Kidney epithelial cell (primary cell): ENCODE results near the gene UTP18. TPM values are rescaled to one million over a fixed set of nuclear protein-coding genes. Genes with fewer than 3 reads are reported as not detected.

Experiments
- DNase-seq: peaks from one replicate; pipeline ENCODE4 v3.0.0-alpha.2; 2010; ENCODE audit warnings: low read depth
- H3K27me3 ChIP-seq: 2 replicates; pipeline ENCODE4 v1.6.0; 2011; ENCODE audit warnings: low read length; ENCODE audit not compliant: control insufficient read depth, insufficient read depth
- H3K36me3 ChIP-seq: 2 replicates; pipeline ENCODE4 v1.5.1; 2011; ENCODE audit warnings: low read length; ENCODE audit not compliant: control insufficient read depth, insufficient read depth
- H3K4me3 ChIP-seq: 2 replicates; pipeline ENCODE4 v1.5.1; 2011; ENCODE audit warnings: low read depth, mild to moderate bottlenecking, control low read depth, low read length
- total RNA-seq: library from RNA; depleted of rRNA; stranded (reverse); fragments of >200 nt; gene quantifications from 2 replicates; pipeline ENCODE4 v1.2.3, GENCODE V29; 2015
- TF ChIP-seq, protein P1 (sequence below): IDR thresholded peaks from 2 replicates; pipeline ENCODE4 v1.5.1; 2011; ENCODE audit warnings: mild to moderate bottlenecking, moderate library complexity, low read length, control low read depth, inconsistent platforms; ENCODE audit not compliant: insufficient read depth, poor library complexity, severe bottlenecking

The UTP18 gene
- total RNA-seq, 1 donor from 2014 or later: 43.1 TPM

DNA sequence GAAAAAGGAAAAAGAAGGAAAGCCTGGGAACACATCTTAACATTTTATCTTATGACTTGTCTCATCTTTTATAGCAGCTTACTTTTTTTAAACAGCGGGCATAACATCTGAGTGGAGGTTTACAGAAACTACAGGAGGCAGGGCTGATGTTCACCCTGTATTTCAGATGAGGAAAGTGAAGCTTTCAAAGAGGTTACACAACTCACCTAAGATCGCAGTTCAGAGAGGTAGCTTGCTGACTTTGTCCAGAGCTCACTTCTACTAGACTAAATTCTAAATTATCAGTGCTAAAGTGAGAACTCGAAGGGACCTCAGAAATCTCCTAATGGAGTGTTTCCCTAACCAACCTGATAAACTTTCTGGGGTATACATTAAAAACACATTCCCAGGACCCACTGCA is 4.2 kb upstream of the UTP18 start:
- Histone ChIP-seq H3K27me3 (no peaks in the 10 kb centered on the region), H3K4me3 (no peak overlapping the region), H3K36me3 (no peaks in the 10 kb centered on the region)
- TF ChIP-seq, protein P1, sequence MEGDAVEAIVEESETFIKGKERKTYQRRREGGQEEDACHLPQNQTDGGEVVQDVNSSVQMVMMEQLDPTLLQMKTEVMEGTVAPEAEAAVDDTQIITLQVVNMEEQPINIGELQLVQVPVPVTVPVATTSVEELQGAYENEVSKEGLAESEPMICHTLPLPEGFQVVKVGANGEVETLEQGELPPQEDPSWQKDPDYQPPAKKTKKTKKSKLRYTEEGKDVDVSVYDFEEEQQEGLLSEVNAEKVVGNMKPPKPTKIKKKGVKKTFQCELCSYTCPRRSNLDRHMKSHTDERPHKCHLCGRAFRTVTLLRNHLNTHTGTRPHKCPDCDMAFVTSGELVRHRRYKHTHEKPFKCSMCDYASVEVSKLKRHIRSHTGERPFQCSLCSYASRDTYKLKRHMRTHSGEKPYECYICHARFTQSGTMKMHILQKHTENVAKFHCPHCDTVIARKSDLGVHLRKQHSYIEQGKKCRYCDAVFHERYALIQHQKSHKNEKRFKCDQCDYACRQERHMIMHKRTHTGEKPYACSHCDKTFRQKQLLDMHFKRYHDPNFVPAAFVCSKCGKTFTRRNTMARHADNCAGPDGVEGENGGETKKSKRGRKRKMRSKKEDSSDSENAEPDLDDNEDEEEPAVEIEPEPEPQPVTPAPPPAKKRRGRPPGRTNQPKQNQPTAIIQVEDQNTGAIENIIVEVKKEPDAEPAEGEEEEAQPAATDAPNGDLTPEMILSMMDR: no peak
- no peak for DNase-seq

DNA sequence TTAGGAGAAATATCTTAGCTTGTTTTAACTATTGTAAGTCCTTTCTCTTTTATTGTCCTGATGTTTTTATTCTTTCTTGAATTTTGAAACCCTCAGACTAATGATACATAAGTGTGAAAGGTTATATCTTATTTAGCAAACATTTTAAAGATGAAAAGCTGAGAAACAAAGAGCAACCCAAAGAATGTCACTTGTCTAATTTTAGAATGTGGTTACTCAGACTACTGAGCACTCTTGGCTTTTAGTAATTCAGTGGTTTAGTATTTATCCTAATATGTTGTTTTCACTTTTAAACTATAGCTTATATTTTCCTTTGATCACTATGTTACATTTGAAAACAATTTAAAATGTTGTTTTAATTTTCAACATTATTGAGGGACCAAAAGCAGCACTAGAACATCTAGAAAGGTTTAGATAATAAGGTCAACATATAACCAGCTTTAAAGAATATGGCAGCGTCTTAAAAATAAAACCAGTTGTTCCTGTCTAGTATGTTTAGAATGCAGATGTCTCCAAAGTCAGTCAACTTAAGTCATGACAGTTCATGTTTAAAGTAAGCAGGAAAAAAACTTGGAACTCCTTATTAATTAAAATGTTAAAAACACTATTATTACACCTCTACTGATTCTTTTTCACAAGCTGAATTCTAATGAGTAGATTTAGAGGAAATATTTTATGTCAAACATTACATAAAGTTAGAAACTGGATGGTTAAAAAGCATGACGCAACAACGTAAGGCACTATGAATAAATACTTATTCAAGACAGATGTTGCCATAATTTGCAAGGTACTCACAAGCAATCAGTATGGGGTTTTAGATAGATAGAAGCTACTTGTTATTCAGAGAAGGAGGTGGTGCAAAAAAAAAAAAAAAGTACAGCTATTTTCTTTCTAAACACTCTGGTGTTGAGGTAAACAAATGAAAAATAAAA is 2.9 kb upstream of the UTP18 start:
- TF ChIP-seq, protein P1: no peak
- Histone ChIP-seq H3K4me3 (no peak overlapping the region), H3K27me3 (no peaks in the 10 kb centered on the region), H3K36me3 (no peaks in the 10 kb centered on the region)
- no peak for DNase-seq

- H3K27me3 ChIP-seq: no peaks in the 10 kb centered on the region
- DNase-seq: no peak
- H3K4me3 ChIP-seq: peak overlapping the region; percentile 83
- no peaks in the 10 kb centered on the region for H3K36me3 ChIP-seq
- TF ChIP-seq, protein P1: no peak
Observed at GRCh38 chr17:51258756-51259563, 1.4 kb upstream of the UTP18 start.

DNA sequence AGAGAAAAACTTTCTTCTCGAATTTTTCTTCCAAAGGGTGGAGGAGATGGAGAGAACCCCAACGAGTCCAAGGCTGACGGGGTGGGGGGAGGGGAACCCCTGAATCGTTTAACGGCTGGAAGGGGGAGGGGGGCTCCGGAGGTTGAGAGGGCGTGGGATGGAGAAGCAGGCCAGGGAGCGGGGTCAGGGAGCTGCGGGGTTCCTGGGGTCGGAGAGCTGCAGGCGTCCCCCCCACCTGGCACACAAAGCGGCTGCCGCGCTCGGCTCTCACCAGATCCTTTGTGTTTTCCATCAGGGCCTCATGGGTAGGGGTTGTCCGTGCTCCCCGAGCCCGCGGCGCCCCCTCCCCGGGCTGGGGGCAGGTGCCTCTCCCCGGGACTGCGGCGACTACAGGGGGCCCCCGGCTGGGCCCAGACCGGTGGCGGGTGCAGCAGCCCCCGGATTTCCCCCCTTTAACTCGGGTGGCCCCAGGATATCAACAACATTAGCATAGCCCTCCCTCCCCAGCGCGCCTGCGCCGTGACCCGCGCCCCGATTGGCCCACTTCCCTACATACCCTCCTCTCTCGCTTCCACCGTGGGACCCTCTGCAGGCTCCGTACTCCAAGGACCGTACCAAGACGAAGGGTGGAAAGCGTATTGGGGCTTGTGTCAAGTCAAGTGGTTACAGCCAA is 646 bp upstream of the UTP18 start, which contains the start of gene MBTD1:
MBTD1 (minus strand) TSS at position 486 of the 673 bp plus-strand sequence. CDS start 34,888 bp downstream, outside the sequence.
- TF ChIP-seq, protein P1: no peak
- Histone ChIP-seq H3K36me3 (no peaks in the 10 kb centered on the region), H3K4me3 (peak within 1 kb of the TSS; percentile 83), H3K27me3 (no peaks in the 10 kb centered on the region)
- peak; percentile 84 for DNase-seq

DNA sequence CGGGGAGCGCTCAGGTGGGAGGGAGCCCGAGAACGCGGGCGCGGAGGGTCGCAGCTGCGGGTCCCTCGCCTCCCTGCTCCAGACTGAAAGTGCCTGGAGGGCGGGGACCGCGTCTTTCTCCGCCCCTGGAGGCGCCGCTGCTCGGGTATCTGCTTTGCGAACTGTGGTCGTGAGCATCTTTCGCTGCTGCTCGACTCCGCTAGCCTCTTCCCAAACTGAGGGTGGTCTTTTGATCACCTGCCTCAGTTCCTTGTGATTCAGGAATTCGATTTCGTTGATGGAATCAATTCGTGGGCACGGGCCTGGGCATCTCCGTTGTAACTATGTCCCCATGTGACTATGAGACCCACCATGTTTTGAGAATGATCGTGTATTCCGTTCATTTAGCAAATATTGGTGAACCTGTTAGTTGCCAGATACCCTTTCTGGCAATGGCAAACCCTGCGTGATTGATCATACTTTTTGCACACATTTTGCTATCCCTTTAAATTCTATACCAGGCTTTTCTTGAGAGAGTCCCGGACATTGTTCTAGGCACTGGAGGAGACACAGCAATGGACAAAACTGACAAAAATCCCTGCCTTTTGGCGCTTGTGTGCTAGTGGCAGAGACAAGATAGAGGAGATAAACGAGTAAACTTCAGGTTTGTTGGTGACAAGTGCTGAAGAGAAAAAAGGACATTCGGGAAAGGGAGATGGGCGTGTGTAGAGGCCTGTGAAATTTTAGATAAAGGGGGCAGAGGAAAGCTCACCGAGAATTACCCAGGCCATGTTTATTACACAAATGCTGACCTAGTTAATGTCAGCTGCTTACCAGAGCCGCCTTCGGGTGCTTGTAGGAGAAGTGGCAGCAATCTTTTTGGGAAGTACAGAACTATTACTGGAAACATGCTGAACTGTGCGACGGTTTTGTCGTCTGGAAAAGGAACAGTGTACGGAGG is 948 bp downstream of the UTP18 start:
- Histone ChIP-seq H3K27me3 (no peaks in the 10 kb centered on the region), H3K4me3 (peak overlapping the region; percentile 83), H3K36me3 (no peaks in the 10 kb centered on the region)
- no peak for DNase-seq
- TF ChIP-seq, protein P1: no peak
